Large intestine (tissue), 3 donors: ENCODE results near the gene PDK2. TPM values are rescaled to one million over a fixed set of nuclear protein-coding genes. Genes with fewer than 3 reads are reported as not detected.
A peak's percentile ranks its signal among the peaks of the same experiment; 100 is the strongest.

Source experiments
- DNase-seq, 2 donors: peaks; one replicate each; pipeline versions ENCODE4 v3.0.0 to v3.0.0-alpha.2; 2013
- H3K27ac ChIP-seq: one replicate; pipeline ENCODE4 v1.5.1; 2013; ENCODE audit warnings: low read length
- H3K27me3 ChIP-seq: 2 replicates; pipeline ENCODE4 v1.6.1; 2013; ENCODE audit warnings: low read length; ENCODE audit not compliant: control insufficient read depth, insufficient read depth
- H3K36me3 ChIP-seq: 2 replicates; pipeline ENCODE4 v1.6.1; 2013; ENCODE audit warnings: low read length; ENCODE audit not compliant: control insufficient read depth, insufficient read depth
- H3K4me1 ChIP-seq: one replicate; pipeline ENCODE4 v1.6.1; 2013; ENCODE audit warnings: low read length; ENCODE audit not compliant: control insufficient read depth, insufficient read depth
- H3K4me3 ChIP-seq: one replicate; pipeline ENCODE4 v1.5.1; 2013; ENCODE audit warnings: low read length
- H3K9me3 ChIP-seq: one replicate; pipeline ENCODE4 v1.6.1; 2013; ENCODE audit warnings: mild to moderate bottlenecking, low read depth, low read length, moderate library complexity; ENCODE audit not compliant: control insufficient read depth
- WGBS: methylation state at CpG from one replicate; pipeline ENCODE4 v1.1.5; 2013; ENCODE audit warnings: low lambda C conversion rate; ENCODE audit not compliant: insufficient coverage; 5-methylcytosine and 5-hydroxymethylcytosine counted together
- polyA plus RNA-seq: library from polyadenylated mRNA; unstranded; fragments of 120-200 nt; gene quantifications from one replicate; pipeline ENCODE4 v1.2.1, GENCODE V29; 2013

The PDK2 gene
- polyA plus RNA-seq, 1 donor = 78.5 TPM

GRCh38 chr17:50050431-50051032 lies 44.6 kb upstream of the PDK2 start:
- no peak for DNase-seq
- Histone ChIP-seq H3K4me1 (peaks cover 30% of the 10 kb centered on the region), H3K27ac (peak overlapping the region; percentile 8)

GRCh38 chr17:50051082-50051576 lies 44.0 kb upstream of the PDK2 start:
- DNase-seq = peak in 1 of 2 donors; percentile 80
- no peaks in the 10 kb centered on the region for H3K27me3 ChIP-seq
- H3K4me1 ChIP-seq = peaks cover 30% of the 10 kb centered on the region
- H3K4me3 ChIP-seq = no peak overlapping the region
- H3K27ac ChIP-seq = peak overlapping the region; percentile 22
- H3K9me3 ChIP-seq = no peaks in the 10 kb centered on the region
- H3K36me3 ChIP-seq = no peaks in the 10 kb centered on the region
- WGBS = no CpG with 5 or more reads among the region's 4 CpGs

More at GRCh38 chr17:50050431-50051032, 44.6 kb upstream of the PDK2 start:
- no peaks in the 10 kb centered on the region for H3K27me3 ChIP-seq
- no peak overlapping the region for H3K4me3 ChIP-seq
- no CpG with 5 or more reads among the region's 12 CpGs for WGBS
- no peaks in the 10 kb centered on the region for H3K9me3 ChIP-seq
- H3K36me3 ChIP-seq = no peaks in the 10 kb centered on the region

GRCh38 chr17:50051606-50052005 lies 43.5 kb upstream of the PDK2 start:
- Histone ChIP-seq H3K4me1 (peaks cover 30% of the 10 kb centered on the region), H3K27ac (peak overlapping the region; percentile 22), H3K27me3 (no peaks in the 10 kb centered on the region), H3K9me3 (no peaks in the 10 kb centered on the region), H3K4me3 (no peak overlapping the region), H3K36me3 (no peaks in the 10 kb centered on the region)
- no peak for DNase-seq
- WGBS = no CpG with 5 or more reads among the region's 2 CpGs

DNA sequence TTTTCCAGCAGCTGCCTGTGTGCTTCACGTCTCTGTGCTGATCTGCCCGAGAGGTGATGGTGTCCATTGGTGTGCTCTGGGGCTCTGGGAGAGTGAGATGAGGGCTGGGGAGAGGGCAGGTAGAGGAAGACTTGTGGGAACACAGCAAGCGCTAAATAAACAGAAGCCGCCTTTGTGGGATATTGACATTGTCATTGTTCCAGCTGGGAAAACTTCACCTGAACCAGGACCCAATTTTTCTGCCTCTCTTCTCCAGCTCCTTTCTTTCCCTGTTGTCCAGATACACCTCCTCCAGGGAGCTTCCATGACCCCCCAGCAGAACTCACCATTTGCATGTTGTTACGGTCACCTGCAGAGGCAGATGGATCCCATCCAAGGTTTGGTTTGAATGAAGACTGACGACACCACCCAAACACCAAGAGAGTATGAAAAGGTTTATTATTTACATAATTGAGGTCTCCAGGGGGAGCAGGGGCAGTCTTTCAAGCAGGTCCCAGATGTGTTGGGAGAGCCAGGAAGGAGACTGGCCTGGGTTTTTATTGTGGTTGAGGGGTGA lies 42.8 kb upstream of the PDK2 start:
- H3K4me1 ChIP-seq = peaks cover 30% of the 10 kb centered on the region
- no peak overlapping the region for H3K27ac ChIP-seq
- no CpG with 5 or more reads among the region's 6 CpGs for WGBS
- H3K4me3 ChIP-seq = no peak overlapping the region
- DNase-seq = no peak
- H3K36me3 ChIP-seq = no peaks in the 10 kb centered on the region
- no peaks in the 10 kb centered on the region for H3K27me3 ChIP-seq
- no peaks in the 10 kb centered on the region for H3K9me3 ChIP-seq

GRCh38 chr17:50052822-50053653 lies 42.1 kb upstream of the PDK2 start:
- Histone ChIP-seq H3K27ac (no peak overlapping the region), H3K4me3 (no peak overlapping the region), H3K36me3 (no peaks in the 10 kb centered on the region), H3K27me3 (no peaks in the 10 kb centered on the region), H3K4me1 (peaks cover 35% of the 10 kb centered on the region), H3K9me3 (no peaks in the 10 kb centered on the region)
- peak in 1 of 2 donors; percentile 49 for DNase-seq
- no CpG with 5 or more reads among the region's 7 CpGs for WGBS

- H3K9me3 ChIP-seq = no peaks in the 10 kb centered on the region
- no CpG with 5 or more reads among the region's 3 CpGs for WGBS
- no peaks in the 10 kb centered on the region for H3K36me3 ChIP-seq
- H3K4me1 ChIP-seq = peaks cover 41% of the 10 kb centered on the region
- H3K27ac ChIP-seq = no peak overlapping the region
- no peaks in the 10 kb centered on the region for H3K27me3 ChIP-seq
- DNase-seq = no peak
- no peak overlapping the region for H3K4me3 ChIP-seq
Observed at GRCh38 chr17:50053654-50053960, 41.5 kb upstream of the PDK2 start.

GRCh38 chr17:50055055-50055425 lies 40.1 kb upstream of the PDK2 start:
- H3K9me3 ChIP-seq = no peaks in the 10 kb centered on the region
- peak overlapping the region; percentile 65 for H3K4me3 ChIP-seq
- peak; percentile 88 to 93 for DNase-seq
- no CpG with 5 or more reads among the region's 14 CpGs for WGBS
- H3K36me3 ChIP-seq = no peaks in the 10 kb centered on the region
- peak overlapping the region; percentile 98 for H3K27ac ChIP-seq
- no peaks in the 10 kb centered on the region for H3K27me3 ChIP-seq
- peaks cover 55% of the 10 kb centered on the region for H3K4me1 ChIP-seq

- Histone ChIP-seq H3K4me1 (peaks cover 56% of the 10 kb centered on the region), H3K27me3 (no peaks in the 10 kb centered on the region), H3K4me3 (peak within 1 kb of the TSS; percentile 65), H3K36me3 (no peaks in the 10 kb centered on the region), H3K9me3 (no peaks in the 10 kb centered on the region), H3K27ac (peak within 1 kb of the TSS; percentile 98)
- DNase-seq = peak; percentile 73 to 88
- WGBS = no CpG with 5 or more reads among the region's 65 CpGs
Observed at GRCh38 chr17:50055426-50056216, 39.5 kb upstream of the PDK2 start, which contains the start of gene ITGA3. TSS of gene ITGA3 (plus strand) at chr17:50056110. CDS start at chr17:50056440, 330 bp downstream.

DNA sequence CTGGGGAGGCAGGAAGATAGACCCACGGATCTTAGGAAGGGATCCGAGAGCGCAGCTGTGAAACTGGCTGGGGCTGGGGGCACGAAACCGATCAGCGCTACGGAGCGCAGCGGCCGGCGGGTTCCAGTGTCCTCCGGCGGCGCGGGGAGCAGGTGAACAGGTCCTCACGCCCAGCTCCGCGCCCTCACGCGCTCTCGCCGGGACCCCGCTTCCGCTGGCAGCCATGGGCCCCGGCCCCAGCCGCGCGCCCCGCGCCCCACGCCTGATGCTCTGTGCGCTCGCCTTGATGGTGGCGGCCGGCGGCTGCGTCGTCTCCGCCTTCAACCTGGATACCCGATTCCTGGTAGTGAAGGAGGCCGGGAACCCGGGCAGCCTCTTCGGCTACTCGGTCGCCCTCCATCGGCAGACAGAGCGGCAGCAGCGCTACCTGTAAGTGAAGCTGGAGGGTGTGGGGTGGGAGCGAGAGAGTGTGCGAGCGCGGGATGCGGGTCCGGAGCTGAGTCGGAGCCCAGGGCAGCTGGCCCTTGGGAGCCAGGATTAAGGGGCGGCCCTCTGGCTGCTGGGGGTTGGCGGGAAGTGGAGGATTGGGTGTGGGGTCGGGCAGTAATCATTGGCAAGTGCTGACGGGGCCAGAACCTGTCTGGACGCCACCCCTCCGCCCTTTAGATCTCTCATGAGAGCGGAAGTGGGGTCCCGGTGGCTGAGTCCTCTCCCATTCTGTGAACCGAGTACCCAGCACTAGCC lies 38.8 kb upstream of the PDK2 start:
- Histone ChIP-seq H3K4me1 (peaks cover 57% of the 10 kb centered on the region), H3K9me3 (no peaks in the 10 kb centered on the region), H3K27ac (peak overlapping the region; percentile 98), H3K36me3 (no peaks in the 10 kb centered on the region), H3K4me3 (peak overlapping the region; percentile 65), H3K27me3 (no peaks in the 10 kb centered on the region)
- peak; percentile 52 to 80 for DNase-seq
- WGBS = no CpG with 5 or more reads among the region's 64 CpGs
